GM23338 (cell line): ENCODE results near the gene FHIT. TPM values are rescaled to one million over a fixed set of nuclear protein-coding genes. Genes with fewer than 3 reads are reported as not detected.

Experiments
- ATAC-seq: fragments of 200-7000 bp; cut with Tn5 transposase; 3 replicates; pipeline ENCODE4 v1.9.1; 2020
- DNase-seq: peaks from one replicate; pipeline ENCODE4 v3.0.0-alpha.2; 2015; ENCODE audit warnings: low spot score
- H2AFZ ChIP-seq: fragments of 200-600 bp; sonication (generic); 2 replicates; pipeline ENCODE4 v1.8.0; 2016; ENCODE audit warnings: antibody characterized with exemption, mild to moderate bottlenecking, moderate library complexity
- H3F3A ChIP-seq: fragments of 200-600 bp; sonication (generic); replicated peaks from 2 replicates; pipeline ENCODE4 v1.8.0; 2017; ENCODE audit warnings: antibody characterized with exemption, mixed run types, low read depth
- H3K27ac ChIP-seq: fragments of 200-600 bp; sonication (generic); 2 replicates; pipeline ENCODE4 v1.6.1; 2016; ENCODE audit warnings: low read depth
- H3K27me3 ChIP-seq: fragments of 200-600 bp; sonication (generic); 2 replicates; pipeline ENCODE4 v1.8.0; 2016; ENCODE audit warnings: mild to moderate bottlenecking, mixed run types, moderate library complexity; ENCODE audit not compliant: insufficient read depth
- H3K36me3 ChIP-seq: fragments of 200-600 bp; sonication (generic); 2 replicates; pipeline ENCODE4 v1.8.0; 2016; ENCODE audit warnings: mild to moderate bottlenecking; ENCODE audit not compliant: insufficient read depth
- H3K4me1 ChIP-seq: fragments of 200-600 bp; sonication (generic); 2 replicates; pipeline ENCODE4 v1.8.0; 2016; ENCODE audit warnings: mild to moderate bottlenecking, moderate library complexity; ENCODE audit not compliant: insufficient read depth
- H3K4me2 ChIP-seq: fragments of 200-600 bp; sonication (generic); 2 replicates; pipeline ENCODE4 v1.7.1; 2017; ENCODE audit warnings: mixed run types
- H3K4me3 ChIP-seq: fragments of 200-600 bp; sonication (generic); 2 replicates; pipeline ENCODE4 v1.6.1; 2016; ENCODE audit warnings: mixed run types
- H3K79me2 ChIP-seq: fragments of 200-600 bp; sonication (generic); replicated peaks from 2 replicates; pipeline ENCODE4 v1.8.0; 2017; ENCODE audit warnings: mild to moderate bottlenecking; ENCODE audit not compliant: insufficient read depth
- H3K9me2 ChIP-seq: fragments of 200-600 bp; sonication (generic); 2 replicates; pipeline ENCODE4 v1.8.0; 2017; ENCODE audit not compliant: insufficient read depth
- H4K20me1 ChIP-seq: fragments of 200-600 bp; sonication (generic); replicated peaks from 2 replicates; pipeline ENCODE4 v1.8.0; 2017; ENCODE audit warnings: mild to moderate bottlenecking; ENCODE audit not compliant: insufficient read depth
- H3K27ac Mint-ChIP-seq: 2 replicates; pipeline ENCODE4 v1.8.0; 2020; ENCODE audit warnings: inconsistent platforms, mild to moderate bottlenecking, moderate library complexity, mixed read lengths
- H3K27me3 Mint-ChIP-seq: 3 replicates; pipeline ENCODE4 v1.8.0; 2022; ENCODE audit warnings: low read depth, mild to moderate bottlenecking, moderate library complexity, mixed read lengths, inconsistent platforms; ENCODE audit not compliant: insufficient read depth, poor library complexity
- H3K36me3 Mint-ChIP-seq: 3 replicates; pipeline ENCODE4 v1.8.0; 2021; ENCODE audit warnings: low read depth, mild to moderate bottlenecking, inconsistent platforms, moderate library complexity, mixed read lengths
- H3K4me1 Mint-ChIP-seq: 3 replicates; pipeline ENCODE4 v1.8.0; 2020; ENCODE audit warnings: mild to moderate bottlenecking, inconsistent platforms, mixed read lengths
- H3K4me3 Mint-ChIP-seq: 3 replicates; pipeline ENCODE4 v1.8.0; 2021; ENCODE audit warnings: moderate library complexity, mild to moderate bottlenecking, inconsistent platforms, mixed read lengths
- H3K9me3 Mint-ChIP-seq: 3 replicates; pipeline ENCODE4 v1.8.0; 2020; ENCODE audit warnings: moderate library complexity, mild to moderate bottlenecking, inconsistent platforms, mixed read lengths
- JUNB ChIP-seq: IDR thresholded peaks from one replicate; pipeline ENCODE4 v1.6.1; 2016; ENCODE audit warnings: antibody characterized with exemption; ENCODE audit not compliant: unreplicated experiment
- POLR2AphosphoS5 ChIP-seq: IDR thresholded peaks from 2 replicates; pipeline ENCODE4 v1.6.1; 2016; ENCODE audit warnings: antibody characterized with exemption, low read depth
- STAT1 ChIP-seq: IDR thresholded peaks from one replicate; pipeline ENCODE4 v1.6.1; 2016; ENCODE audit warnings: antibody characterized with exemption; ENCODE audit not compliant: unreplicated experiment
- ZNF114 ChIP-seq: fragments of 250-450 bp; sonication (Bioruptor Pico); IDR thresholded peaks from 2 replicates; pipeline ENCODE4 v1.5.0; 2020; ENCODE audit warnings: mild to moderate bottlenecking, moderate library complexity
- ZNF331 ChIP-seq: fragments of 250-450 bp; sonication (Bioruptor Pico); IDR thresholded peaks from 2 replicates; pipeline ENCODE4 v1.5.0; 2020; ENCODE audit warnings: low read depth, mild to moderate bottlenecking, moderate library complexity
- polyA plus RNA-seq: library from polyadenylated mRNA; unstranded; fragments of >200 nt; fragmentation: Nextera tagmentation; extraction: Ambion mirVana; gene quantifications from 2 replicates; pipeline ENCODE4 v1.2.1, GENCODE V29; 2016
- total RNA-seq: library from RNA; depleted of rRNA; stranded (reverse); fragments of >200 nt; shearing (Covaris generic); gene quantifications from 2 replicates; pipeline ENCODE4 v1.2.3, GENCODE V29; 2014
- TF ChIP-seq, protein P1 (sequence below), 2 experiments: fragments of 200-600 bp in 1 of 2; sonication (generic) in 1 of 2; conservative IDR thresholded peaks; 2 replicates each; pipeline versions ENCODE4 v1.5.1 to v1.6.1; 2016 to 2017; ENCODE audit warnings: antibody characterized with exemption in 2 of 2, low read depth in 2 of 2, mild to moderate bottlenecking in 2 of 2, moderate library complexity in 1 of 2
- TF ChIP-seq, protein P2 (sequence below): fragments of 250-450 bp; sonication (Bioruptor Pico); IDR thresholded peaks from 2 replicates; pipeline ENCODE4 v1.5.0; 2020; ENCODE audit warnings: mild to moderate bottlenecking, moderate library complexity
- TF ChIP-seq, protein P3 (sequence below): IDR thresholded peaks from one replicate; pipeline ENCODE4 v1.6.1; 2018; ENCODE audit warnings: antibody characterized with exemption; ENCODE audit not compliant: unreplicated experiment
- TF ChIP-seq, protein P4 (sequence below): IDR thresholded peaks from 2 replicates; pipeline ENCODE4 v1.6.1; 2016; ENCODE audit warnings: antibody characterized with exemption

The FHIT gene
- total and polyA plus RNA-seq, 2 experiments from 2014 or later = 3.0 to 8.3 TPM

DNA sequence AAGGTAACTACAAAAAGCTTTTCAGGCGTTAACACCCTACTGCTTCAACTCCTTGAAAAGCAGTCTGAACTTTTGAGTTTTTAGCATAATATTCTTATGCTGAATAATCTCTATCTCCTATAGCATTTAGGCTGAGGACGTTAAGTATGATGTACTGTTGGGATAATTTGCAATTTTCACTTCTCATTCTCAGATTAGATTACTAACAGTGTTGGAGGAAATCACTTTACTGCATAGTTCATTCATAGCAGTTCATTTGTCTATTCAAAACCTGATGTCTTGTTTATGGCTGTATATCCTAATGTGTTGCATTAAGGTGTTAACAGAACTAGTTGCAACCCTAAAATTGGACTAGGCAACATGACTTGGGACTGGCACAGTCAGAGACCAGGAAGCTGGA lies 983.1 kb downstream of the FHIT start (continued):
- TF ChIP-seq, protein P1, sequence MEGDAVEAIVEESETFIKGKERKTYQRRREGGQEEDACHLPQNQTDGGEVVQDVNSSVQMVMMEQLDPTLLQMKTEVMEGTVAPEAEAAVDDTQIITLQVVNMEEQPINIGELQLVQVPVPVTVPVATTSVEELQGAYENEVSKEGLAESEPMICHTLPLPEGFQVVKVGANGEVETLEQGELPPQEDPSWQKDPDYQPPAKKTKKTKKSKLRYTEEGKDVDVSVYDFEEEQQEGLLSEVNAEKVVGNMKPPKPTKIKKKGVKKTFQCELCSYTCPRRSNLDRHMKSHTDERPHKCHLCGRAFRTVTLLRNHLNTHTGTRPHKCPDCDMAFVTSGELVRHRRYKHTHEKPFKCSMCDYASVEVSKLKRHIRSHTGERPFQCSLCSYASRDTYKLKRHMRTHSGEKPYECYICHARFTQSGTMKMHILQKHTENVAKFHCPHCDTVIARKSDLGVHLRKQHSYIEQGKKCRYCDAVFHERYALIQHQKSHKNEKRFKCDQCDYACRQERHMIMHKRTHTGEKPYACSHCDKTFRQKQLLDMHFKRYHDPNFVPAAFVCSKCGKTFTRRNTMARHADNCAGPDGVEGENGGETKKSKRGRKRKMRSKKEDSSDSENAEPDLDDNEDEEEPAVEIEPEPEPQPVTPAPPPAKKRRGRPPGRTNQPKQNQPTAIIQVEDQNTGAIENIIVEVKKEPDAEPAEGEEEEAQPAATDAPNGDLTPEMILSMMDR (conservative IDR thresholded peaks at IDR 0.05; ENCODE audit: low read depth in 2 of 2) = no peak
- TF ChIP-seq ZNF331 (CRISPR knock-in tag) (no peak), JUNB (no peak), STAT1 (no peak)

DNA sequence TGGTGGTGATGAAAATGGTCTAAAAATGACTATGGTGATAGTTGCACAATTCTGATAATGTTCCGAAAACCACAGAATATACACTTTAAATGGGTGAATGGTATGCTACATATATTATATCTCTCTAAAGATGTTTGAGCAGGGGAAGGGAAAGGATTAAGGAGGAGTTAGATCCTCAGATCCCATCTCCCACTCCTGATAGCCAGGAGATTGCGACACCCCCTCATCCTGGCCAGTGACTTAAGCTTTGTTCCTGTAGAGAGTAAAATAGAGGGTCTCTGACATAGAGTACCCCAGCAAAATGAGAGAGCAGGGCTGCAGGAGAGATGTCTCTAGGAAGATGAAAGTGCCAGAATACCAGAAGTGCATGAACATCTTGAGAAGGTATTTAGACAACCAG lies 984.8 kb downstream of the FHIT start:
- no peaks in the 10 kb centered on the region for H3K27me3 Mint-ChIP-seq
- ATAC-seq = no peak
- TF ChIP-seq ZNF114 (CRISPR knock-in tag) (no peak), STAT1 (no peak), POLR2AphosphoS5 (no peak)
- TF ChIP-seq, protein P2, sequence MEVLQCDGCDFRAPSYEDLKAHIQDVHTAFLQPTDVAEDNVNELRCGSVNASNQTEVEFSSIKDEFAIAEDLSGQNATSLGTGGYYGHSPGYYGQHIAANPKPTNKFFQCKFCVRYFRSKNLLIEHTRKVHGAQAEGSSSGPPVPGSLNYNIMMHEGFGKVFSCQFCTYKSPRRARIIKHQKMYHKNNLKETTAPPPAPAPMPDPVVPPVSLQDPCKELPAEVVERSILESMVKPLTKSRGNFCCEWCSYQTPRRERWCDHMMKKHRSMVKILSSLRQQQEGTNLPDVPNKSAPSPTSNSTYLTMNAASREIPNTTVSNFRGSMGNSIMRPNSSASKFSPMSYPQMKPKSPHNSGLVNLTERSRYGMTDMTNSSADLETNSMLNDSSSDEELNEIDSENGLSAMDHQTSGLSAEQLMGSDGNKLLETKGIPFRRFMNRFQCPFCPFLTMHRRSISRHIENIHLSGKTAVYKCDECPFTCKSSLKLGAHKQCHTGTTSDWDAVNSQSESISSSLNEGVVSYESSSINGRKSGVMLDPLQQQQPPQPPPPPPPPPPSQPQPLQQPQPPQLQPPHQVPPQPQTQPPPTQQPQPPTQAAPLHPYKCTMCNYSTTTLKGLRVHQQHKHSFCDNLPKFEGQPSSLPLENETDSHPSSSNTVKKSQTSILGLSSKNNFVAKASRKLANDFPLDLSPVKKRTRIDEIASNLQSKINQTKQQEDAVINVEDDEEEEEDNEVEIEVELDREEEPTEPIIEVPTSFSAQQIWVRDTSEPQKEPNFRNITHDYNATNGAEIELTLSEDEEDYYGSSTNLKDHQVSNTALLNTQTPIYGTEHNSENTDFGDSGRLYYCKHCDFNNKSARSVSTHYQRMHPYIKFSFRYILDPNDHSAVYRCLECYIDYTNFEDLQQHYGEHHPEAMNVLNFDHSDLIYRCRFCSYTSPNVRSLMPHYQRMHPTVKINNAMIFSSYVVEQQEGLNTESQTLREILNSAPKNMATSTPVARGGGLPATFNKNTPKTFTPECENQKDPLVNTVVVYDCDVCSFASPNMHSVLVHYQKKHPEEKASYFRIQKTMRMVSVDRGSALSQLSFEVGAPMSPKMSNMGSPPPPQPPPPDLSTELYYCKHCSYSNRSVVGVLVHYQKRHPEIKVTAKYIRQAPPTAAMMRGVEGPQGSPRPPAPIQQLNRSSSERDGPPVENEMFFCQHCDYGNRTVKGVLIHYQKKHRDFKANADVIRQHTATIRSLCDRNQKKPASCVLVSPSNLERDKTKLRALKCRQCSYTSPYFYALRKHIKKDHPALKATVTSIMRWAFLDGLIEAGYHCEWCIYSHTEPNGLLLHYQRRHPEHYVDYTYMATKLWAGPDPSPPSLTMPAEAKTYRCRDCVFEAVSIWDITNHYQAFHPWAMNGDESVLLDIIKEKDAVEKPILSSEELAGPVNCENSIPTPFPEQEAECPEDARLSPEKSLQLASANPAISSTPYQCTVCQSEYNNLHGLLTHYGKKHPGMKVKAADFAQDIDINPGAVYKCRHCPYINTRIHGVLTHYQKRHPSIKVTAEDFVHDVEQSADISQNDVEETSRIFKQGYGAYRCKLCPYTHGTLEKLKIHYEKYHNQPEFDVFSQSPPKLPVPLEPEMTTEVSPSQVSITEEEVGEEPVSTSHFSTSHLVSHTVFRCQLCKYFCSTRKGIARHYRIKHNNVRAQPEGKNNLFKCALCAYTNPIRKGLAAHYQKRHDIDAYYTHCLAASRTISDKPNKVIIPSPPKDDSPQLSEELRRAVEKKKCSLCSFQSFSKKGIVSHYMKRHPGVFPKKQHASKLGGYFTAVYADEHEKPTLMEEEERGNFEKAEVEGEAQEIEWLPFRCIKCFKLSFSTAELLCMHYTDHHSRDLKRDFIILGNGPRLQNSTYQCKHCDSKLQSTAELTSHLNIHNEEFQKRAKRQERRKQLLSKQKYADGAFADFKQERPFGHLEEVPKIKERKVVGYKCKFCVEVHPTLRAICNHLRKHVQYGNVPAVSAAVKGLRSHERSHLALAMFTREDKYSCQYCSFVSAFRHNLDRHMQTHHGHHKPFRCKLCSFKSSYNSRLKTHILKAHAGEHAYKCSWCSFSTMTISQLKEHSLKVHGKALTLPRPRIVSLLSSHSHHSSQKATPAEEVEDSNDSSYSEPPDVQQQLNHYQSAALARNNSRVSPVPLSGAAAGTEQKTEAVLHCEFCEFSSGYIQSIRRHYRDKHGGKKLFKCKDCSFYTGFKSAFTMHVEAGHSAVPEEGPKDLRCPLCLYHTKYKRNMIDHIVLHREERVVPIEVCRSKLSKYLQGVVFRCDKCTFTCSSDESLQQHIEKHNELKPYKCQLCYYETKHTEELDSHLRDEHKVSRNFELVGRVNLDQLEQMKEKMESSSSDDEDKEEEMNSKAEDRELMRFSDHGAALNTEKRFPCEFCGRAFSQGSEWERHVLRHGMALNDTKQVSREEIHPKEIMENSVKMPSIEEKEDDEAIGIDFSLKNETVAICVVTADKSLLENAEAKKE (CRISPR knock-in tag) = no peak
- TF ChIP-seq, protein P3, sequence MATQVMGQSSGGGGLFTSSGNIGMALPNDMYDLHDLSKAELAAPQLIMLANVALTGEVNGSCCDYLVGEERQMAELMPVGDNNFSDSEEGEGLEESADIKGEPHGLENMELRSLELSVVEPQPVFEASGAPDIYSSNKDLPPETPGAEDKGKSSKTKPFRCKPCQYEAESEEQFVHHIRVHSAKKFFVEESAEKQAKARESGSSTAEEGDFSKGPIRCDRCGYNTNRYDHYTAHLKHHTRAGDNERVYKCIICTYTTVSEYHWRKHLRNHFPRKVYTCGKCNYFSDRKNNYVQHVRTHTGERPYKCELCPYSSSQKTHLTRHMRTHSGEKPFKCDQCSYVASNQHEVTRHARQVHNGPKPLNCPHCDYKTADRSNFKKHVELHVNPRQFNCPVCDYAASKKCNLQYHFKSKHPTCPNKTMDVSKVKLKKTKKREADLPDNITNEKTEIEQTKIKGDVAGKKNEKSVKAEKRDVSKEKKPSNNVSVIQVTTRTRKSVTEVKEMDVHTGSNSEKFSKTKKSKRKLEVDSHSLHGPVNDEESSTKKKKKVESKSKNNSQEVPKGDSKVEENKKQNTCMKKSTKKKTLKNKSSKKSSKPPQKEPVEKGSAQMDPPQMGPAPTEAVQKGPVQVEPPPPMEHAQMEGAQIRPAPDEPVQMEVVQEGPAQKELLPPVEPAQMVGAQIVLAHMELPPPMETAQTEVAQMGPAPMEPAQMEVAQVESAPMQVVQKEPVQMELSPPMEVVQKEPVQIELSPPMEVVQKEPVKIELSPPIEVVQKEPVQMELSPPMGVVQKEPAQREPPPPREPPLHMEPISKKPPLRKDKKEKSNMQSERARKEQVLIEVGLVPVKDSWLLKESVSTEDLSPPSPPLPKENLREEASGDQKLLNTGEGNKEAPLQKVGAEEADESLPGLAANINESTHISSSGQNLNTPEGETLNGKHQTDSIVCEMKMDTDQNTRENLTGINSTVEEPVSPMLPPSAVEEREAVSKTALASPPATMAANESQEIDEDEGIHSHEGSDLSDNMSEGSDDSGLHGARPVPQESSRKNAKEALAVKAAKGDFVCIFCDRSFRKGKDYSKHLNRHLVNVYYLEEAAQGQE = no peak
- TF ChIP-seq, protein P1 (conservative IDR thresholded peaks at IDR 0.05; ENCODE audit: low read depth in 2 of 2) = no peak
- TF ChIP-seq, protein P4, sequence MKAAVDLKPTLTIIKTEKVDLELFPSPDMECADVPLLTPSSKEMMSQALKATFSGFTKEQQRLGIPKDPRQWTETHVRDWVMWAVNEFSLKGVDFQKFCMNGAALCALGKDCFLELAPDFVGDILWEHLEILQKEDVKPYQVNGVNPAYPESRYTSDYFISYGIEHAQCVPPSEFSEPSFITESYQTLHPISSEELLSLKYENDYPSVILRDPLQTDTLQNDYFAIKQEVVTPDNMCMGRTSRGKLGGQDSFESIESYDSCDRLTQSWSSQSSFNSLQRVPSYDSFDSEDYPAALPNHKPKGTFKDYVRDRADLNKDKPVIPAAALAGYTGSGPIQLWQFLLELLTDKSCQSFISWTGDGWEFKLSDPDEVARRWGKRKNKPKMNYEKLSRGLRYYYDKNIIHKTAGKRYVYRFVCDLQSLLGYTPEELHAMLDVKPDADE = no peak
- H3K4me3 Mint-ChIP-seq = no peak overlapping the region
- Histone ChIP-seq H3K4me2 (no peak overlapping the region), H3F3A (no peaks in the 10 kb centered on the region), H3K27ac (no peak overlapping the region), H3K9me2 (no peaks in the 10 kb centered on the region), H3K27me3 (no peaks in the 10 kb centered on the region), H2AFZ (no peak overlapping the region), H3K36me3 (no peaks in the 10 kb centered on the region), H3K79me2 (no peaks in the 10 kb centered on the region), H3K4me3 (no peak overlapping the region), H4K20me1 (no peaks in the 10 kb centered on the region), H3K4me1 (no peaks in the 10 kb centered on the region)
- H3K36me3 Mint-ChIP-seq = no peaks in the 10 kb centered on the region
- no peak for DNase-seq
- no peaks in the 10 kb centered on the region for H3K9me3 Mint-ChIP-seq
- H3K4me1 Mint-ChIP-seq = no peaks in the 10 kb centered on the region
- no peak overlapping the region for H3K27ac Mint-ChIP-seq
